ENCODE data around the gene TGFBR1.

Gene TGFBR1

GRCh38 chr9:99177576-99178366 is 72.9 kb downstream of the TGFBR1 start:
- no peak for DNase-seq (ENCODE audit: low read depth)
- H3K4me3 ChIP-seq (ENCODE audit: low read depth, low read length), result no peak overlapping the region
- TF ChIP-seq, protein P1, sequence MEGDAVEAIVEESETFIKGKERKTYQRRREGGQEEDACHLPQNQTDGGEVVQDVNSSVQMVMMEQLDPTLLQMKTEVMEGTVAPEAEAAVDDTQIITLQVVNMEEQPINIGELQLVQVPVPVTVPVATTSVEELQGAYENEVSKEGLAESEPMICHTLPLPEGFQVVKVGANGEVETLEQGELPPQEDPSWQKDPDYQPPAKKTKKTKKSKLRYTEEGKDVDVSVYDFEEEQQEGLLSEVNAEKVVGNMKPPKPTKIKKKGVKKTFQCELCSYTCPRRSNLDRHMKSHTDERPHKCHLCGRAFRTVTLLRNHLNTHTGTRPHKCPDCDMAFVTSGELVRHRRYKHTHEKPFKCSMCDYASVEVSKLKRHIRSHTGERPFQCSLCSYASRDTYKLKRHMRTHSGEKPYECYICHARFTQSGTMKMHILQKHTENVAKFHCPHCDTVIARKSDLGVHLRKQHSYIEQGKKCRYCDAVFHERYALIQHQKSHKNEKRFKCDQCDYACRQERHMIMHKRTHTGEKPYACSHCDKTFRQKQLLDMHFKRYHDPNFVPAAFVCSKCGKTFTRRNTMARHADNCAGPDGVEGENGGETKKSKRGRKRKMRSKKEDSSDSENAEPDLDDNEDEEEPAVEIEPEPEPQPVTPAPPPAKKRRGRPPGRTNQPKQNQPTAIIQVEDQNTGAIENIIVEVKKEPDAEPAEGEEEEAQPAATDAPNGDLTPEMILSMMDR (IDR thresholded peaks at IDR 0.05; ENCODE audit: control insufficient read depth, extremely low read depth, insufficient read depth), result no peak

- TF ChIP-seq, protein P1 (IDR thresholded peaks at IDR 0.05; ENCODE audit: control insufficient read depth, extremely low read depth, insufficient read depth), result no peak
- no peak for DNase-seq (ENCODE audit: low read depth)
- H3K4me3 ChIP-seq (ENCODE audit: low read depth, low read length), result no peak overlapping the region
Observed at GRCh38 chr9:99178912-99179872, 74.3 kb downstream of the TGFBR1 start.

GRCh38 chr9:99180199-99180598 is 75.3 kb downstream of the TGFBR1 start:
- no peak overlapping the region for H3K4me3 ChIP-seq (ENCODE audit: low read depth, low read length)
- no peak for DNase-seq (ENCODE audit: low read depth)
- TF ChIP-seq, protein P1 (IDR thresholded peaks at IDR 0.05; ENCODE audit: control insufficient read depth, extremely low read depth, insufficient read depth), result no peak

GRCh38 chr9:99180662-99181061 is 75.7 kb downstream of the TGFBR1 start:
- DNase-seq (ENCODE audit: low read depth), result no peak
- no peak overlapping the region for H3K4me3 ChIP-seq (ENCODE audit: low read depth, low read length)

GRCh38 chr9:99181206-99181605 is 76.3 kb downstream of the TGFBR1 start:
- DNase-seq (ENCODE audit: low read depth), result no peak
- no peak overlapping the region for H3K4me3 ChIP-seq (ENCODE audit: low read depth, low read length)
- TF ChIP-seq, protein P1 (IDR thresholded peaks at IDR 0.05; ENCODE audit: control insufficient read depth, extremely low read depth, insufficient read depth), result no peak

More at GRCh38 chr9:99180662-99181061, 75.7 kb downstream of the TGFBR1 start:
- TF ChIP-seq, protein P1 (IDR thresholded peaks at IDR 0.05; ENCODE audit: control insufficient read depth, extremely low read depth, insufficient read depth), result no peak

GRCh38 chr9:99181621-99182020 is 76.7 kb downstream of the TGFBR1 start:
- TF ChIP-seq, protein P1 (IDR thresholded peaks at IDR 0.05; ENCODE audit: control insufficient read depth, extremely low read depth, insufficient read depth), result no peak
- H3K4me3 ChIP-seq (ENCODE audit: low read depth, low read length), result no peak overlapping the region
- no peak for DNase-seq (ENCODE audit: low read depth)
